IPS DF 19.7 (cell line): Measurements from ENCODE around the gene GORASP2.
"Not testable (repeated sequence)": the region's sequence is repeated elsewhere in the genome, so short reads cannot be mapped to it uniquely, and the experiment has no call there.

ENCODE experiments used
- DNase-seq: peaks from one replicate; pipeline ENCODE4 v3.0.0-alpha.2; 2013; ENCODE audit warnings: low read depth, low spot score

Gene GORASP2

GRCh38 chr2:170928824-170929685, at the start of gene GORASP2:
Gene GORASP2, plus strand, starts transcription at chr2:170929253. Its CDS starts 88 bp downstream, at chr2:170929341.
- peak; percentile 99 for DNase-seq

- DNase-seq = no peak
Observed at GRCh38 chr2:170881840-170882239, 47.2 kb upstream of the GORASP2 start.

- DNase-seq = no peak
Observed at GRCh38 chr2:170882758-170883157, 46.3 kb upstream of the GORASP2 start.

- no peak for DNase-seq
Observed at GRCh38 chr2:170883683-170884082, 45.4 kb upstream of the GORASP2 start.

GRCh38 chr2:170885130-170885791, 43.8 kb upstream of the GORASP2 start:
- no peak for DNase-seq

GRCh38 chr2:170886386-170886785, 42.7 kb upstream of the GORASP2 start:
- DNase-seq = no peak

GRCh38 chr2:170887496-170887895, 41.6 kb upstream of the GORASP2 start:
- no peak for DNase-seq

GRCh38 chr2:170887896-170888295, 41.2 kb upstream of the GORASP2 start:
- DNase-seq = no peak

- DNase-seq = no peak
Observed at GRCh38 chr2:170891893-170892292, 37.2 kb upstream of the GORASP2 start.

- DNase-seq = no peak
Observed at GRCh38 chr2:170892391-170892951, 36.6 kb upstream of the GORASP2 start.

GRCh38 chr2:170895023-170895757, 33.9 kb upstream of the GORASP2 start:
- no peak for DNase-seq

- DNase-seq = no peak
Observed at GRCh38 chr2:170896622-170897021, 32.4 kb upstream of the GORASP2 start.

GRCh38 chr2:170897108-170897507, 31.9 kb upstream of the GORASP2 start:
- no peak for DNase-seq

GRCh38 chr2:170905864-170906263, 23.2 kb upstream of the GORASP2 start:
- no peak for DNase-seq

- DNase-seq = no peak
Observed at GRCh38 chr2:170911314-170911889, 17.7 kb upstream of the GORASP2 start.

GRCh38 chr2:170914994-170915666, 13.9 kb upstream of the GORASP2 start:
- not testable (repeated sequence) for DNase-seq

- no peak for DNase-seq
Observed at GRCh38 chr2:170917219-170917913, 11.7 kb upstream of the GORASP2 start.

GRCh38 chr2:170917957-170918356, 11.1 kb upstream of the GORASP2 start:
- DNase-seq = no peak

GRCh38 chr2:170921873-170922272, 7.2 kb upstream of the GORASP2 start:
- not testable (repeated sequence) for DNase-seq
